H1 (cell line): ENCODE results near the gene DVL2.

ENCODE experiments used
- BRCA1 ChIP-seq: IDR thresholded peaks from 2 replicates; pipeline ENCODE4 v1.6.1; 2012; ENCODE audit warnings: low read depth, low read length, improper control_type of control experiment
- CBX5 ChIP-seq: fragments of 300-800, 300-1000 bp; sonication (generic); IDR thresholded peaks from 2 replicates; pipeline ENCODE4 v1.7.1; 2016; ENCODE audit warnings: antibody characterized with exemption, low read length, low read depth
- CHD2 ChIP-seq: IDR thresholded peaks from 2 replicates; pipeline ENCODE4 v1.6.1; 2012; ENCODE audit warnings: low read length, improper control_type of control experiment
- CTCF ChIP-seq, 3 experiments: IDR thresholded peaks; 1 replicate in 2 of 3; 2 replicates in 1 of 3; pipeline versions ENCODE4 v1.5.1 to v1.6.1; 2011; ENCODE audit warnings: low read length in 3 of 3, mild to moderate bottlenecking in 3 of 3, inconsistent platforms in 2 of 3, low read depth in 1 of 3, moderate library complexity in 1 of 3; ENCODE audit not compliant: insufficient read depth in 1 of 3; ENCODE audit errors: control extremely low read depth in 1 of 3
- FOSL1 ChIP-seq: IDR thresholded peaks from 2 replicates; pipeline ENCODE4 v1.6.1; 2011; ENCODE audit warnings: mild to moderate bottlenecking, low read depth, low read length, moderate library complexity; ENCODE audit not compliant: insufficient read depth
- GTF2F1 ChIP-seq: IDR thresholded peaks from 2 replicates; pipeline ENCODE4 v1.6.1; 2012; ENCODE audit warnings: low read depth, low read length, improper control_type of control experiment, borderline replicate concordance
- KDM1A ChIP-seq: fragments of 200-600, 300-600 bp; sonication (generic); IDR thresholded peaks from 2 replicates; pipeline ENCODE4 v1.7.1; 2016; ENCODE audit warnings: mild to moderate bottlenecking, low read length, borderline replicate concordance
- POLR2A ChIP-seq, 2 experiments: IDR thresholded peaks; 1 replicate in 1 of 2; 2 replicates in 1 of 2; pipeline ENCODE4 v1.6.1; 2011; ENCODE audit warnings: low read depth in 2 of 2, low read length in 2 of 2, mild to moderate bottlenecking in 2 of 2; ENCODE audit errors: control extremely low read depth in 1 of 2
- TAF1 ChIP-seq: IDR thresholded peaks from 2 replicates; pipeline ENCODE4 v1.6.1; 2011; ENCODE audit warnings: mild to moderate bottlenecking, low read depth, low read length
- TBP ChIP-seq: IDR thresholded peaks from 2 replicates; pipeline ENCODE4 v1.6.1; 2011; ENCODE audit warnings: low read depth, low read length, improper control_type of control experiment
- ZNF274 ChIP-seq: IDR thresholded peaks from 2 replicates; pipeline ENCODE4 v1.7.0; 2012; ENCODE audit warnings: low read length, borderline replicate concordance; ENCODE audit errors: extremely low read depth

GRCh38 chr17:7226721-7227710 is 7.3 kb downstream of the DVL2 start:
- TF ChIP-seq CTCF (IDR thresholded peaks at IDR 0.05; ENCODE audit: control extremely low read depth in 1 of 3, insufficient read depth in 1 of 3, low read depth in 1 of 3, low read length in 3 of 3) (no peak), ZNF274 (no peak), POLR2A (IDR thresholded peaks at IDR 0.05; ENCODE audit: control extremely low read depth in 1 of 2, low read depth in 2 of 2, low read length in 2 of 2) (no peak), FOSL1 (no peak), GTF2F1 (no peak), CHD2 (no peak), CBX5 (no peak), KDM1A (no peak), BRCA1 (no peak), TAF1 (no peak), TBP (no peak)
